Measurements from ENCODE around the gene HSPA12B.

The HSPA12B gene

GRCh38 chr20:3729811-3730540 lies 2.5 kb upstream of the HSPA12B start:
- no peak for DNase-seq (ENCODE audit: low read depth)

- no peak for DNase-seq (ENCODE audit: low read depth)
Observed at GRCh38 chr20:3730803-3731672, 1.4 kb upstream of the HSPA12B start.

DNA sequence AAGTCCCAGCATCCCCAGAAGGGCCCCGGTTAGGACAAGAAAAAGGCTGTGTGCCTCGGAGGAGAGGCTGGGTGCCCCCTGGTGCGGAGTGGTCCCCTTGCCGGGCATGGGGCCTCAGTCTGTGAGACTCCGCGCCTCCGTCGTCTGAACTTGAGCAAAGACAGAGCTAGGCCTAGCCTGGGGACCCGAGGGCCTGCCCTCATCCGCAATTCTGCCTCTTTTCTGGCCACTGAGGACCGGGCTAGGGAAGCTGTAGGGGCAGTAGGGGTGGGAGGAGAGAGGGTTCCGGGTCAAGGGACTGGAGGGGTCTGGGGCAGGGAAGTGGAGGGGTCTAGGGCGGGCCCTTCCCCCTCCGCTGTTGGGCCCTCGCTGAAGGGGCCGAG lies 550 bp upstream of the HSPA12B start:
- DNase-seq (ENCODE audit: low read depth) = no peak

DNA sequence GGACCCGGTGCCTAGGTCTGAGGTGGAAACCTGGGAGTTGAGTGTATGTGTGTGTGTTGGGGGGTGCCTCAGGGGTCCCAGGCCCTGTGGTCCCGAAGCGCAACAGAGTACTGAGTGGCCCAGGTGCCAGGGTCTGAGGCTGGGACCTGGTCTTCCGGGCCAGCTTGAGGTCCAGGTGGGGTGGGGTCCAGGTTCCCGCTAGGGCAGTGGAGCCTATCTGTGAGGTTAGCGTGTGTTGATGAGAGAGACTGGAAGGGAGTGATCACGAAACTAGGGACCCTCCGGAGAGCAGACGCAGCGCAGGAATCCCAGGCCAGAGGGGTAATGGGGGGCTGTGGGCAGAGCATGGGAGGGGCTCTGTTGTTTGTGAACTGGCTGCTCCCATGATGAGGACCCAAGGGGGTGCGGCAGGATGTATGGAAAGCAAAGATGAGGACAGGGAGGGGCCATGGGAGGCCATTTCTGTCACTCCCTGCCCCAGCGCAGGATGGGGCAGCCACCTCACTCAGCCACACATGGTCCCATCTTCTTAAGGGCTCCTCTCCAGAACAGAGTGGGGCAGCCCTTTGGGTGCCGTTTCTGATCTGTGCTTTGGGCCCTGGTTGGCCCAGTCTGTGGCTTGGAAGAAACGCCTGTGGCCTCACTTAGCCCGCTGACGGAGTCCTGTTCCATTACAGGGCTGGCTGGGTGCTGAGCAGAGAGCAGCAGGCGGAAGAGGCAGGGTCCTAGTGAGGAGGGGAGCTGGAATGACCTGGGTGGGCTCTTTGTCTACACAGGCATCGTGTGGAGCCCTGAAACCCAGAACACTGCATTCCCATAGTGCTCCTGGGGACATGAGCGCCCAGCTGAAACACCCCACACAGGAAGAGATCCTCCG lies 872 bp downstream of the HSPA12B start:
- DNase-seq (ENCODE audit: low read depth) = no peak

DNA sequence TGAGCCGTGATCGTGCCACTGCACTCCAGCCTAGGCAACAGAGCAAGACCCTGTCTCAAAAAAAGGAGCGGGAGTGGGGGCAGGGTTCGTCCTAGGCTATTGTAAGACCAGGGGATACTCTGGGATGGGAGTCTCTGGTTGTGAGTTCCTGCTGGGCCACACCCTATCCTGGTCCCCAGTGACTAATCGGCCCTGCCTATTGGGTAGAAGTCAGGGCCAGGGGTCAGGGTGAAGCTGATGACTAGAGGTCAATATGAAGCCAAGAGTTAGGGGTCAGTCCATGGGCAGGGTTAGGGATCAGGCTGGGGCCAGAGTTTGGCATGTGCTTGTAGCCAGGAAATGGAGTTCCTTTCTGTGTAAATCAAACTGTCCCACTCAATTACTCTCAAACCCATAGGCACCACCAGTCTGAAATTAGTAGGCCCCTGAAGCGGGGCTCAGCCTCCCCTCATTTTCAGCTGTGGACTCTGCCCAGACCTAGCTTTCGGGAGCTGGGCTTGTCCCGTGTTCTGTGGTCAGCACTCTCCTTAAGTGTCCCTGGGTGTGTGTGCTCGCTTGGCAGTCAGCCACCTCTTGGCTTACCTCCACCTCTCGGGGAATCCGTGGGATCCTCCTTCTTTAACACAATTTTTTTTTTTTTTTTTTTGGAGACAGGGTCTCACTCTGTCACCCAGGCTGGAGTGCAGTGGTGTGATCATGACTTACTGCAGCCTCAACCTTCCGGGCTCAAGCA lies 1.8 kb downstream of the HSPA12B start:
- no peak for DNase-seq (ENCODE audit: low read depth)

- no peak for DNase-seq (ENCODE audit: low read depth)
Observed at GRCh38 chr20:3735768-3736167, 3.3 kb downstream of the HSPA12B start.

DNA sequence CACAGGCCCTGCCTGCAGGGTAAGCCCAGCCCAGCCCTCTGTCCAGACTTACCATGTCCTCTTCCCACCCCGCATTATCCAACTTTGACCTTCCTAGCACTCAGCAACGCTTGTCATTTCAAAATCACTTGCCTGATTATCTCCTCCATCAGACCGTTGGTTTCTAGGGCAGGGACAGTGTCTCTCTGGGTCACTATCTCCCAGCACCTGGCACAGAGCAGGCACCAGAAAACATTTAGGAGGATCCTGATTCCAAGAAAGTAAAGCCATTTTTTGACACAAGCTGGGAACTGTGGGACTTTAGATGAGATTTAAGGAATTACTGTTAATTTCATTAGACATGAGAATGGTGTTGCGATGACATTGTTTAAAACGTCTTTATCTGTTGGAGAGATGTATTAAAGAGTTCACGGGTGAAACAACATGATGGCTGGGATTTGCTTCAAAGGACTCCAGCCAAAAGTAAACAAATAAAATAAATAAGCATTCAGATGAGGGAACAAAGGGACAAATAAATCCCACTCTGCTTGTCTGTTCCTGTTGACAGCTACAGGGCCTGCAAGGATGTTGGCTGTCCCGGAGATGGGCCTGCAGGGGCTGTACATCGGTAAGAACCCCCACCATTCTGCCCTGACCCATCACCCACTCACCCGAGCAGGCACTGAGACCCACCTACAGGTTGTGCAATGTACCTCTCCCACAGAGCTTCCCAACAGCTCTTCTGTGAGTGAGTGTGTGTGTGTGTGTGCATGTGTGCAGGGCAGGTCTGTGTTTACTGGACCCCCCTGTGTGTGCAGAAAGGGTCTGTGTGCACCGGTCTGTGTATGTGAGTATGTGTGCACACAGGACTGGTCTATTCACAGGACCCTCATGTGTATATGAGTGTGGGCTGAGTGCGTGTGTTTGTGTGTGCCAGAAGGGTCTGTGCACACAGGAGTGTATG lies 5.9 kb downstream of the HSPA12B start:
- peak; percentile 16 for DNase-seq (ENCODE audit: low read depth)

DNA sequence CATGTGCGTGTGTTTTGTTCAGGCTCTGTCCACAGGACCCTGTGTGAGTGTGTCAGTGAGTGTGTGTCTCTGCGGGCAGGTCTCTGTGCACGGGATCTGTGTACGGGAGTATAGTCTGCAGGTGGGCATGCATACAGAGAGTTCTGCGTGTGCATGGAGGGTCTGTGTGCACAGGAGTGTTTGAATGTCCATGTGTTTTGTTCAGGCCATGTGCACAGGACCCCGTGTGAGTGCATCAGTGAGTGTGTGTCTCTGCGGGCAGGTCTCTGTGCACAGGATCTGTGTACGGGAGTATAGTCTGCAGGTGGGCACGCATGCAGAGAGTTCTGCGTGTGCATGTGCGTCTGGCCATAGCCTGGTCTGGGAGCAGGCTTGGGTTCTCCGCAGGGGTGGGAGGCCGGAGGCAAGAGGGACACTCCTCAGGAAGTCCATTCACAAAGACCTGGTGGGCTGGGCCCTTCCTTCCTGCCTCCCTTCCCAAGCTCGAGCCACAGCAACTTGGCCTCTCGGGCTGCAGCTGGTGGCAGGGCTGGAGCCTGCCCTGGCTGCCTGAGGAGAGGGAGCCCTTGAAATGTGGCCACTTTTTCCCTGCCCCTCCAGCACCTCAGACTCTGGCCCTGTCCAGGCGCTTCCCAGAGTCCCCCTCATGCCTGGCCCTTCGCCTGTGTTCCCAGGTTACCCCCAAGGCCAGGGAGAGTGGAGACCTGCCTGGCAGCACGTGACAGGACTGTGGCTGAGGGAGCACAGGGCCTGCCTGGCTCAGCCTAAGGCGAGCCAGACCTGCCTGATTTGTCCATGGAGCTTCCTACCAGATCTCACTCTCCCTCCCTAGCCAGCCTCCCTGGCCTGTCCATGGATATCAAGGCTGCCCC lies 6.8 kb downstream of the HSPA12B start:
- no peak for DNase-seq (ENCODE audit: low read depth)

DNA sequence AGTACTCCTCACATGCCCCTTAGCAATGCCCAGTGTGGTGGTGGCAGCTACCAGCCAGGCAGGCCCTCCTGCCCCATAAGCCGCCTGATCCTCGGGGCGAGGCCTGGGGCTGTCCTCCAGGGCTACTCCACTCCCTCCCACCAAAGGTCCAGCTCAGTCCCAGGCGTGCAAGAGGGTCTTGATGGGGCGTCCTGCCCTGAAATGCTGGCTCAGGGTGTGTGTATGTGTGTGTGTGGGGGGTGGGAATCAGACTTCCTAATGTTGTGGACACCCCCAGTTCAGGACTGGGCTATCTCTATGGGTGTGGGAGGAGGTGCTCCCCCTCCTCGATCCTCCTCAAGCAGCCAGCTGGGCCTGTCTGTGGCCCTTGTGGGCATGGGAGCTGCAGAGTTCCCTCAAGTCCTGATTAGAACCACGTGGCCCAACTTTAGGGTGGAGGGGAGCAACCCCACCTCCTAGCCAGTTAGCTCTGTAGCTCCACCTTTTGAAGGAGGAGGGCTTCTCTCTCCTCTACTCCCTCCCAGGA lies 7.5 kb downstream of the HSPA12B start:
- no peak for DNase-seq (ENCODE audit: low read depth)

DNA sequence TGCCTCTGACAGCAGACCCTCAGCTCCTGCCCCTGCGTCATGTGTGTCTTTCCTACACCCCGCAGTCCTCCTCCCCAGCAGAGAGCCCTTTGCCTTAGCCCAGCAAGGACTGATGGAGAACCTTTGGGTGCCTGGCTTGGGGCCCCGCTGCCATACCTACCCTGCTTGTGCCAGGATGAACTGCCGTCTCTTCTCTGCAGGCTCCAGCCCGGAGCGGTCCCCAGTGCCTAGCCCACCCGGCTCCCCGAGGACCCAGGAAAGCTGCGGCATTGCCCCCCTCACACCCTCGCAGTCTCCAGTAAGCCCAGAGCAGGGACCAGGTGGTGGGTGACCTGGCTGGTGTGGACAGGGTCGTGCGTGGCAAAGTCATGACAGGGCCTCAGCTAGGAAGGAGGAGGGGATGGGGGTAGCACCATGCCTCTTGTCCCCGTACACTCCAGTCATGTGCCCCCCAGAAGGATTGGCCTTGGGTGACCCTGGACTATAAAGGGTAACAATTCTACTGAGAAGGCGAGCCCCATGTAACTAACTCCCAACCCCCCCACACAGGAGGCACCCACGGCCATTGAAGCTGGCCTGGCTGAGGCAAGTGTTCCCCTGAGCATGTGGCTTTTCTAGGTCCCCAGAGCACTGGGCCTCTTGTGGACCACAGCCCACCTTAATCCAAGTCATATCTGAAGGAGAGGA lies 8.3 kb downstream of the HSPA12B start:
- DNase-seq (ENCODE audit: low read depth) = no peak

- DNase-seq (ENCODE audit: low read depth) = no peak
Observed at GRCh38 chr20:3741836-3742458, 9.5 kb downstream of the HSPA12B start.

- no peak for DNase-seq (ENCODE audit: low read depth)
Observed at GRCh38 chr20:3743251-3743650, 10.8 kb downstream of the HSPA12B start.

- no peak for DNase-seq (ENCODE audit: low read depth)
Observed at GRCh38 chr20:3744037-3744436, 11.6 kb downstream of the HSPA12B start.

- DNase-seq (ENCODE audit: low read depth) = peak; percentile 58
Observed at GRCh38 chr20:3744806-3745685, 12.6 kb downstream of the HSPA12B start.

GRCh38 chr20:3745686-3746173 lies 13.2 kb downstream of the HSPA12B start:
- no peak for DNase-seq (ENCODE audit: low read depth)

- DNase-seq (ENCODE audit: low read depth) = no peak
Observed at GRCh38 chr20:3747471-3747870, 15.0 kb downstream of the HSPA12B start.

- no peak for DNase-seq (ENCODE audit: low read depth)
Observed at GRCh38 chr20:3748073-3748472, 15.6 kb downstream of the HSPA12B start.
